Progenitor cell of endocrine pancreas (in vitro differentiated cells): ENCODE data around the gene GPD1L. TPM values are rescaled to one million over a fixed set of nuclear protein-coding genes. Genes with fewer than 3 reads are reported as not detected.

Experiments used
- DNase-seq: peaks from one replicate; pipeline ENCODE4 v3.0.0; 2021; ENCODE audit warnings: low spot score; ENCODE audit not compliant: unreplicated experiment
- H3K27ac Mint-ChIP-seq: 2 replicates; pipeline ENCODE4 v1.8.0; 2021; ENCODE audit warnings: mild to moderate bottlenecking, moderate library complexity, mixed read lengths
- H3K27me3 Mint-ChIP-seq: 2 replicates; pipeline ENCODE4 v1.8.0; 2021; ENCODE audit warnings: mixed read lengths
- H3K36me3 Mint-ChIP-seq: 2 replicates; pipeline ENCODE4 v1.8.0; 2022; ENCODE audit warnings: mixed read lengths; ENCODE audit not compliant: insufficient read depth
- H3K4me1 Mint-ChIP-seq: 2 replicates; pipeline ENCODE4 v1.8.0; 2021; ENCODE audit warnings: low read depth, mixed read lengths
- H3K4me3 Mint-ChIP-seq: 2 replicates; pipeline ENCODE4 v1.8.0; 2021; ENCODE audit warnings: low read depth, mild to moderate bottlenecking, moderate library complexity, mixed read lengths
- H3K9me3 Mint-ChIP-seq: 2 replicates; pipeline ENCODE4 v1.8.0; 2021; ENCODE audit warnings: low read depth, mixed read lengths
- total RNA-seq: library from RNA; stranded (reverse); gene quantifications from 2 replicates; pipeline ENCODE4 v1.2.1, GENCODE V29; 2021
- TF ChIP-seq, protein P1 (sequence below): fragments of 200-600 bp; sonication (generic); IDR thresholded peaks from one replicate; pipeline ENCODE4 v1.5.0; 2021; ENCODE audit warnings: antibody characterized with exemption, mild to moderate bottlenecking; ENCODE audit not compliant: unreplicated experiment

The GPD1L gene
- total RNA-seq, 1 donor from 2014 or later: 13.8 TPM

DNA sequence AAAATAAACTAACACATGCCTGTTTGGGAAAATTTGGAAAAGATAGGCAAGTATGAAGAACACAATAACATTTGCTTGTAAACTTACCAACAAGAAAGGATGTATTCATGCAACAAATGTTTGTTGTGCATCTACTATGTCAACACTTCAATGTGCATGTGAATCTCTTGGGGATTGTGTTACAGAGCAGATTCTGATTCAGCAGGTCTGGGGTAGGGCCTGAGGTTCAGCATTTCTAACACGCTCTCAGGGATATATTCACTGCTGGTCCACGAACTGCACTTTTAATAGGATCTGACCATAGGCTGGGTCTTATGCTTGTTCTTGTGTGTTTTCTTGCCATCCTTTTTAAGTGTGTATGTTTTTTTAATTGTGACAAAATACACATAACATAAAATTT, 11.8 kb downstream of the GPD1L start:
- Mint-ChIP-seq H3K4me1 (peaks cover 14% of the 10 kb centered on the region), H3K36me3 (no peaks in the 10 kb centered on the region), H3K9me3 (peaks cover 4% of the 10 kb centered on the region), H3K27me3 (no peaks in the 10 kb centered on the region), H3K27ac (no peak overlapping the region), H3K4me3 (no peak overlapping the region)
- TF ChIP-seq, protein P1, sequence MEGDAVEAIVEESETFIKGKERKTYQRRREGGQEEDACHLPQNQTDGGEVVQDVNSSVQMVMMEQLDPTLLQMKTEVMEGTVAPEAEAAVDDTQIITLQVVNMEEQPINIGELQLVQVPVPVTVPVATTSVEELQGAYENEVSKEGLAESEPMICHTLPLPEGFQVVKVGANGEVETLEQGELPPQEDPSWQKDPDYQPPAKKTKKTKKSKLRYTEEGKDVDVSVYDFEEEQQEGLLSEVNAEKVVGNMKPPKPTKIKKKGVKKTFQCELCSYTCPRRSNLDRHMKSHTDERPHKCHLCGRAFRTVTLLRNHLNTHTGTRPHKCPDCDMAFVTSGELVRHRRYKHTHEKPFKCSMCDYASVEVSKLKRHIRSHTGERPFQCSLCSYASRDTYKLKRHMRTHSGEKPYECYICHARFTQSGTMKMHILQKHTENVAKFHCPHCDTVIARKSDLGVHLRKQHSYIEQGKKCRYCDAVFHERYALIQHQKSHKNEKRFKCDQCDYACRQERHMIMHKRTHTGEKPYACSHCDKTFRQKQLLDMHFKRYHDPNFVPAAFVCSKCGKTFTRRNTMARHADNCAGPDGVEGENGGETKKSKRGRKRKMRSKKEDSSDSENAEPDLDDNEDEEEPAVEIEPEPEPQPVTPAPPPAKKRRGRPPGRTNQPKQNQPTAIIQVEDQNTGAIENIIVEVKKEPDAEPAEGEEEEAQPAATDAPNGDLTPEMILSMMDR: no peak
- DNase-seq: no peak

DNA sequence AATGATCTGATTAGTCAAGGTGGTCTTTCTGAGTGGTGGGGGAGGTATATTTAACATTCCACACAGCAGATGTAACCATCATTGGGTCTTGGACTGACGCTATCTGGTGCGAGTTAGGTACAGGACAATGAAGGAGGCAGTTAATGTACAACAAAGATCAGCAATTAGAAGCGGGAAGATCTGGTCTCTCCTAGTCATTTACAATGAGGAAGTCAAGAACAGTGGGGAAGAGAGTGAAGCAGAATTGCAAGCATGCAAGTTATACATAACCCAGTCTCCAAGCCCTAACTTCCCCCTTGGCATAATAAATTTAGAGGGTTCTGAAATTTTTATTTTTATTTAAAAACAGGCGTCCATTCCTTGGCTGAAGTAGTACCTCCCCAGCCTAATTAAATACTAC, 14.1 kb downstream of the GPD1L start:
- Mint-ChIP-seq H3K4me1 (peaks cover 14% of the 10 kb centered on the region), H3K9me3 (no peaks in the 10 kb centered on the region), H3K27ac (no peak overlapping the region), H3K27me3 (no peaks in the 10 kb centered on the region), H3K4me3 (no peak overlapping the region), H3K36me3 (no peaks in the 10 kb centered on the region)
- DNase-seq: no peak
- TF ChIP-seq, protein P1: no peak

- Mint-ChIP-seq H3K9me3 (no peaks in the 10 kb centered on the region), H3K36me3 (no peaks in the 10 kb centered on the region), H3K4me3 (no peak overlapping the region), H3K27me3 (no peaks in the 10 kb centered on the region), H3K27ac (no peak overlapping the region), H3K4me1 (peaks cover 14% of the 10 kb centered on the region)
- DNase-seq: no peak
- TF ChIP-seq, protein P1: no peak
These were observed 14.7 kb downstream of the GPD1L start for GRCh38 chr3:32121137-32121536.

DNA sequence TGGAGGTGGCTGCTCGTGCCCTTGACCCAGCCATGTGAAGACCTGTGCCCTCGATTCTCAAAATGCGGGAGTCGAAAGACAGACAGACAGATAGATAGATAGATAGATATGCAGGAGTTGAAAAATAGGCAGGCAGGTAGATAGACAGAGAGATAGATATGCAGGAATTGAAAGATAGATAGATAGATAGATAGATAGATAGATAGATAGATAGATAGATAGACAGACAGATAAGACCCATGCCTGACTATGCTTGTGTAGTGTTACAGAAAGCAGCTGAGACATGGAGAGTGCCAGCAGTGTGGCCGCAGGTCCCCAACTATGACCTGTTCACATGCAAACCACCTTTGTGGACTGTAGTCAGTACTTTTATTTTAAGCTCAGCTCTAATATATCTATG, 17.2 kb downstream of the GPD1L start:
- Mint-ChIP-seq H3K27me3 (no peaks in the 10 kb centered on the region), H3K4me3 (no peak overlapping the region), H3K4me1 (peaks cover 12% of the 10 kb centered on the region), H3K27ac (no peak overlapping the region), H3K9me3 (no peaks in the 10 kb centered on the region), H3K36me3 (no peaks in the 10 kb centered on the region)
- no peak for DNase-seq
- TF ChIP-seq, protein P1: no peak

- Mint-ChIP-seq H3K4me3 (no peak overlapping the region), H3K27me3 (no peaks in the 10 kb centered on the region), H3K27ac (no peak overlapping the region)
These were observed 18.6 kb downstream of the GPD1L start for GRCh38 chr3:32125012-32125411.

More at GRCh38 chr3:32125012-32125411, 18.6 kb downstream of the GPD1L start:
- no peaks in the 10 kb centered on the region for H3K9me3 Mint-ChIP-seq
- H3K4me1 Mint-ChIP-seq: peaks cover 18% of the 10 kb centered on the region
- TF ChIP-seq, protein P1: no peak
- no peaks in the 10 kb centered on the region for H3K36me3 Mint-ChIP-seq
- DNase-seq: no peak
